Measurements from ENCODE around the gene MYO9B.

DNA sequence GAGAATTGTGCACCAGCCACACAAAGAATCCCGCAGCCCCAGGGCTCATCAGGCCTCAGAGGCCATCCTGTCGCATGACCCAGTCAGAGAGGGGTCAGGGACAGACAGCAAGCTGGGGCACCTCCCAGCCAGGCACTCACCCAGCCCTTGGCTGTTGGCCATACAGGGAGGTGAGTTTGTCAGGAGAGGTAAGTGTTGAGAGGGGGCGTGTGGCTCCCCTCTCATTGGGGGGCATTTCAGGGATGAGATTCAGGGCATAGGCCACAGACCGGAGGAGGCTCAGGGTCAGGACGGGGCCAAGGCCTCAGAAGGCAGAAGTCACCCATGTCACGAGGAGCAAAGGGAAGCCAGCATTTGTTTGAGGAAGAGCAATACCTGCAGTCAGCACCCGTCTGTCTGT is 37.1 kb downstream of the MYO9B start:
- TF ChIP-seq, protein P1, sequence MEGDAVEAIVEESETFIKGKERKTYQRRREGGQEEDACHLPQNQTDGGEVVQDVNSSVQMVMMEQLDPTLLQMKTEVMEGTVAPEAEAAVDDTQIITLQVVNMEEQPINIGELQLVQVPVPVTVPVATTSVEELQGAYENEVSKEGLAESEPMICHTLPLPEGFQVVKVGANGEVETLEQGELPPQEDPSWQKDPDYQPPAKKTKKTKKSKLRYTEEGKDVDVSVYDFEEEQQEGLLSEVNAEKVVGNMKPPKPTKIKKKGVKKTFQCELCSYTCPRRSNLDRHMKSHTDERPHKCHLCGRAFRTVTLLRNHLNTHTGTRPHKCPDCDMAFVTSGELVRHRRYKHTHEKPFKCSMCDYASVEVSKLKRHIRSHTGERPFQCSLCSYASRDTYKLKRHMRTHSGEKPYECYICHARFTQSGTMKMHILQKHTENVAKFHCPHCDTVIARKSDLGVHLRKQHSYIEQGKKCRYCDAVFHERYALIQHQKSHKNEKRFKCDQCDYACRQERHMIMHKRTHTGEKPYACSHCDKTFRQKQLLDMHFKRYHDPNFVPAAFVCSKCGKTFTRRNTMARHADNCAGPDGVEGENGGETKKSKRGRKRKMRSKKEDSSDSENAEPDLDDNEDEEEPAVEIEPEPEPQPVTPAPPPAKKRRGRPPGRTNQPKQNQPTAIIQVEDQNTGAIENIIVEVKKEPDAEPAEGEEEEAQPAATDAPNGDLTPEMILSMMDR (IDR thresholded peaks at IDR 0.05; ENCODE audit: low read depth, low read length) = no peak
- TF ChIP-seq EZH2phosphoT487 (IDR thresholded peaks at IDR 0.05; ENCODE audit: low read depth) = no peak

All from OCI-LY3 (cell line).